ENCODE measurements around the gene TRMT1. TPM values are rescaled to one million over a fixed set of nuclear protein-coding genes. Genes with fewer than 3 reads are reported as not detected.

The TRMT1 gene
- total RNA-seq (2021) = 84.0 to 106 TPM (median 86.0 TPM) in 3 replicates
- Bru-seq, nascent RNA = percentile 66 among the genes with signal in this experiment
- long read RNA-seq, experiment 1, transcript TRMT1-203 (16 exons, 2,263 nt) = minor isoform, 19 of 284 reads
- long read RNA-seq, experiment 1, transcript TRMT1-202 (17 exons, 2,142 nt) = major isoform, 114 of 284 reads
- long read RNA-seq, experiment 1, partial matches to known transcripts = 20 of 284 reads
- long read RNA-seq, experiment 1, other reads (novel, unspliced or antisense) = 125 of 284 reads
- long read RNA-seq, experiment 2, transcript TRMT1-203 (16 exons, 2,263 nt) = minor isoform, 6 of 66 reads
- long read RNA-seq, experiment 2, transcript TRMT1-202 (17 exons, 2,142 nt) = major isoform, 14 of 66 reads
- long read RNA-seq, experiment 2, partial matches to known transcripts = 27 of 66 reads
- long read RNA-seq, experiment 2, other reads (novel, unspliced or antisense) = 18 of 66 reads
- long read RNA-seq, experiment 3, transcript TRMT1-203 (16 exons, 2,263 nt) = minor isoform, 10 of 164 reads
- long read RNA-seq, experiment 3, transcript TRMT1-201 (15 exons, 2,179 nt) = minor isoform, 5 of 164 reads
- long read RNA-seq, experiment 3, transcript TRMT1-202 (17 exons, 2,142 nt) = major isoform, 59 of 164 reads
- long read RNA-seq, experiment 3, partial matches to known transcripts = 5 of 164 reads
- long read RNA-seq, experiment 3, other reads (novel, unspliced or antisense) = 84 of 164 reads

DNA sequence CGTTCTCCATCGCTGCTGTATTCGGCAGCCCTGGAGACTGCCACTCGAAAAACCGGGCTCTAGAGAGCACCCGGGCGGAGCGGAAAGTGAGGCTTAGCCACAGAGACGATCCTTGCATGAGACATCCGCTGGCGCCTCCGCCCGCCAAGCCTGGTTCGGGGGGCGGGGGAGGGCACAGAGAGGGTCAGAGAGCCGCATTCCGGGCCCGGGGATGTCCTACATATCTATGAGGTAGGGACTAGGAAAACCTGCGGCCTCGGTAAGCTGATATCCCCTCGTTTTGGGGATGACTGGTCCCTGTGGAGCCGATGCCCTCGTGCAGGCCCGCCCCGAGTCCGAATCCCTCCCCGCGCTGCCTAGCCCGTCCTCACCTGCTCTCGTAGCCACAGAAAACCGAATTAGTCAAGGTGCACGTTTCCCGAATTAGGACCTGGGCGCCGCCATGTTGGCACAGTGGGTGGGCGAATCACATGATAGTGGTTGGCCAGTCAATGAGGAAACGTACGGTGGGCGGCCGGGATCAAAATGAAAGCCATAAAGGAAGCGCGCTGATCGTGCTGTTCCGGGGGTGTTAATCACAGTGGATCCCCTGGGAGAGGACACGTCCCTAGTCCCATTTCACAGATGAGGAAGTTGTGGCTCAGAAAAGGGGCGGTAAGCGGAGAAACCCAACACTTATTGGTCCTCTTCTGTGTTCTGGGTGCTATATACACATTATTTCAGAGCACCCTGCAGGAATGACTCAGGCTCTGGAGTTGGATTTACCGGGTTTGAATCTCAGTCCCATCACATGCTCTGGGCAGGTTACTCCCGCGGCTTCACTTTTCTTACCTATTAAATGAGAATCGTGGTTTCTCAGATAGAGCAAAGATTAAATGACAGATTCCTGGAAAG, at the start of gene TRMT1:
TRMT1 (minus strand) TSS at position 459 of the 894 bp plus-strand sequence; CDS start at position 118, 341 bp downstream.
- H3K27me3 Mint-ChIP-seq (ENCODE audit: low read depth) = no peaks in the 10 kb centered on the region; the same call in 1 of the 2 replicates
- ChIA-PET POLR2A (interaction anchor here (1.8 to 3.3 kb wide), 2 partner anchors 36 kb away, joined by 4 to 30 read pairs; no protein-coding TSS in a partner anchor), CTCF (interaction anchor here (2.0 to 3.7 kb wide), 3 partner anchors 12 to 151 kb away, joined by 5 to 16 read pairs (median 14); no protein-coding TSS in a partner anchor)
- H3K9me3 Mint-ChIP-seq = no peaks in the 10 kb centered on the region
- ATAC-seq = peak; percentile 10
- peaks cover 41% of the 10 kb centered on the region for H3K4me1 Mint-ChIP-seq
- H3K4me3 Mint-ChIP-seq = peak within 1 kb of the TSS; percentile 96
- H3K36me3 Mint-ChIP-seq = peaks cover 11% of the 10 kb centered on the region; the same call in 1 of the 2 replicates
- DNase-seq (ENCODE audit: low spot score) = peak; percentile 95
- peak within 1 kb of the TSS; percentile 98 for H3K27ac Mint-ChIP-seq
- TF ChIP-seq MXD4 (CRISPR knock-in tag; IDR thresholded peaks at IDR 0.05; ENCODE audit: borderline replicate concordance) (no peak), NFE2L1 (CRISPR knock-in tag; IDR thresholded peaks at IDR 0.05) (0 out of 2 replicates have a peak, but pooled peaks have one; percentile 32), SMAD3 (CRISPR knock-in tag; IDR thresholded peaks at IDR 0.05; ENCODE audit: borderline replicate concordance) (peak; percentile 72; the same call in 1 of the 2 replicates), ZNF416 (CRISPR knock-in tag; IDR thresholded peaks at IDR 0.05) (no peak), TCF7 (CRISPR knock-in tag; IDR thresholded peaks at IDR 0.05; ENCODE audit: low read depth) (no peak), NR1H2 (CRISPR knock-in tag; IDR thresholded peaks at IDR 0.05) (no peak), NR2C2 (CRISPR knock-in tag; IDR thresholded peaks at IDR 0.05) (no peak), MYBL2 (CRISPR knock-in tag; IDR thresholded peaks at IDR 0.05) (peak; percentile 65; the same call in 1 of the 2 replicates), FOXJ3 (CRISPR knock-in tag; IDR thresholded peaks at IDR 0.05; ENCODE audit: borderline replicate concordance) (no peak), ELF4 (CRISPR knock-in tag; IDR thresholded peaks at IDR 0.05; ENCODE audit: low read depth) (no peak), ZBTB21 (CRISPR knock-in tag; IDR thresholded peaks at IDR 0.05; ENCODE audit: borderline replicate concordance) (no peak), ZNF263 (CRISPR knock-in tag; IDR thresholded peaks at IDR 0.05; ENCODE audit: low read depth) (no peak), GTF2I (CRISPR knock-in tag; conservative IDR thresholded peaks at IDR 0.05) (peak; percentile 96)
- TF ChIP-seq, protein P1, sequence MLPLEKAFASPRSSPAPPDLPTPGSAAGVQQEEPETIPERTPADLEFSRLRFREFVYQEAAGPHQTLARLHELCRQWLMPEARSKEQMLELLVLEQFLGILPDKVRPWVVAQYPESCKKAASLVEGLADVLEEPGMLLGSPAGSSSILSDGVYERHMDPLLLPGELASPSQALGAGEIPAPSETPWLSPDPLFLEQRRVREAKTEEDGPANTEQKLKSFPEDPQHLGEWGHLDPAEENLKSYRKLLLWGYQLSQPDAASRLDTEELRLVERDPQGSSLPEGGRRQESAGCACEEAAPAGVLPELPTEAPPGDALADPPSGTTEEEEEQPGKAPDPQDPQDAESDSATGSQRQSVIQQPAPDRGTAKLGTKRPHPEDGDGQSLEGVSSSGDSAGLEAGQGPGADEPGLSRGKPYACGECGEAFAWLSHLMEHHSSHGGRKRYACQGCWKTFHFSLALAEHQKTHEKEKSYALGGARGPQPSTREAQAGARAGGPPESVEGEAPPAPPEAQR (CRISPR knock-in tag; IDR thresholded peaks at IDR 0.05) = no peak
- TF ChIP-seq, protein P2, sequence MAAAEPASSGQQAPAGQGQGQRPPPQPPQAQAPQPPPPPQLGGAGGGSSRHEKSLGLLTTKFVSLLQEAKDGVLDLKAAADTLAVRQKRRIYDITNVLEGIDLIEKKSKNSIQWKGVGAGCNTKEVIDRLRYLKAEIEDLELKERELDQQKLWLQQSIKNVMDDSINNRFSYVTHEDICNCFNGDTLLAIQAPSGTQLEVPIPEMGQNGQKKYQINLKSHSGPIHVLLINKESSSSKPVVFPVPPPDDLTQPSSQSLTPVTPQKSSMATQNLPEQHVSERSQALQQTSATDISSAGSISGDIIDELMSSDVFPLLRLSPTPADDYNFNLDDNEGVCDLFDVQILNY (CRISPR knock-in tag; IDR thresholded peaks at IDR 0.05) = no peak
- TF ChIP-seq, protein P3, sequence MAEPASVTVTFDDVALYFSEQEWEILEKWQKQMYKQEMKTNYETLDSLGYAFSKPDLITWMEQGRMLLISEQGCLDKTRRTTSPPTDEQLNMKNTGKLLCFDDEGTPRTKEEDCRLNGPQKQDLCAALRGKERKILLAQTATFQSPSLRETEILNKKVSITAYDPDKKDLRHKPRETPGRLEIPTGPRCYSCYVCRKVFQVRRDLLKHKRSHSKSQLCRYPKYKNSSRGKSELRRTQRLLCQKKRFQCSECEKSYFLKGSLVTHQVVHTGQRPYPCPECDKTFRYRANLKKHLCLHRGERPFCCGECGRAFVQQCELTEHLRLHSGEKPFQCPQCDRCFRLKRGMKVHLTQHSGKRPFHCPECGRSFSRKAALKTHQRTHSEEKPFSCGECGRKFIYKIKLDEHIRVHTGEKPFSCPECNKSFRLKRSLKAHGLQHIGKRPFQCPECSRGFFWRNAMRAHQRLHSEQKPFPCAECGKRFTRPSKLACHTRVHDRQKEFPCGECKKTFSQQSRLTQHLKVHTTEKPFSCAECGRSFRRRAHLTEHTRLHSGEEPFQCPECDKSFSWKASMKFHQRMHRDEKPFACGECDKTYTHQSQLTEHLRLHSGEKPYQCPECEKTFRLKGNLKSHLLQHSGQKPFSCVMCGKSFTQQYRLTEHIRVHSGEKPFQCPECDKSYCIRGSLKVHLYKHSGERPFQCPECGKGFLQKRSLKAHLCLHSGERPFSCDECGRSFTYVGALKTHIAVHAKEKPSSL (CRISPR knock-in tag; conservative IDR thresholded peaks at IDR 0.05) = no peak
- TF ChIP-seq, protein P4, sequence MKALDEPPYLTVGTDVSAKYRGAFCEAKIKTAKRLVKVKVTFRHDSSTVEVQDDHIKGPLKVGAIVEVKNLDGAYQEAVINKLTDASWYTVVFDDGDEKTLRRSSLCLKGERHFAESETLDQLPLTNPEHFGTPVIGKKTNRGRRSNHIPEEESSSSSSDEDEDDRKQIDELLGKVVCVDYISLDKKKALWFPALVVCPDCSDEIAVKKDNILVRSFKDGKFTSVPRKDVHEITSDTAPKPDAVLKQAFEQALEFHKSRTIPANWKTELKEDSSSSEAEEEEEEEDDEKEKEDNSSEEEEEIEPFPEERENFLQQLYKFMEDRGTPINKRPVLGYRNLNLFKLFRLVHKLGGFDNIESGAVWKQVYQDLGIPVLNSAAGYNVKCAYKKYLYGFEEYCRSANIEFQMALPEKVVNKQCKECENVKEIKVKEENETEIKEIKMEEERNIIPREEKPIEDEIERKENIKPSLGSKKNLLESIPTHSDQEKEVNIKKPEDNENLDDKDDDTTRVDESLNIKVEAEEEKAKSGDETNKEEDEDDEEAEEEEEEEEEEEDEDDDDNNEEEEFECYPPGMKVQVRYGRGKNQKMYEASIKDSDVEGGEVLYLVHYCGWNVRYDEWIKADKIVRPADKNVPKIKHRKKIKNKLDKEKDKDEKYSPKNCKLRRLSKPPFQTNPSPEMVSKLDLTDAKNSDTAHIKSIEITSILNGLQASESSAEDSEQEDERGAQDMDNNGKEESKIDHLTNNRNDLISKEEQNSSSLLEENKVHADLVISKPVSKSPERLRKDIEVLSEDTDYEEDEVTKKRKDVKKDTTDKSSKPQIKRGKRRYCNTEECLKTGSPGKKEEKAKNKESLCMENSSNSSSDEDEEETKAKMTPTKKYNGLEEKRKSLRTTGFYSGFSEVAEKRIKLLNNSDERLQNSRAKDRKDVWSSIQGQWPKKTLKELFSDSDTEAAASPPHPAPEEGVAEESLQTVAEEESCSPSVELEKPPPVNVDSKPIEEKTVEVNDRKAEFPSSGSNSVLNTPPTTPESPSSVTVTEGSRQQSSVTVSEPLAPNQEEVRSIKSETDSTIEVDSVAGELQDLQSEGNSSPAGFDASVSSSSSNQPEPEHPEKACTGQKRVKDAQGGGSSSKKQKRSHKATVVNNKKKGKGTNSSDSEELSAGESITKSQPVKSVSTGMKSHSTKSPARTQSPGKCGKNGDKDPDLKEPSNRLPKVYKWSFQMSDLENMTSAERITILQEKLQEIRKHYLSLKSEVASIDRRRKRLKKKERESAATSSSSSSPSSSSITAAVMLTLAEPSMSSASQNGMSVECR (CRISPR knock-in tag; IDR thresholded peaks at IDR 0.05; ENCODE audit: borderline replicate concordance) = peak; percentile 57; the same call in 1 of the 2 replicates
- TF ChIP-seq, protein P5, sequence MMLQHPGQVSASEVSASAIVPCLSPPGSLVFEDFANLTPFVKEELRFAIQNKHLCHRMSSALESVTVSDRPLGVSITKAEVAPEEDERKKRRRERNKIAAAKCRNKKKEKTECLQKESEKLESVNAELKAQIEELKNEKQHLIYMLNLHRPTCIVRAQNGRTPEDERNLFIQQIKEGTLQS (CRISPR knock-in tag; conservative IDR thresholded peaks at IDR 0.05) = no peak
- TF ChIP-seq, protein P6, sequence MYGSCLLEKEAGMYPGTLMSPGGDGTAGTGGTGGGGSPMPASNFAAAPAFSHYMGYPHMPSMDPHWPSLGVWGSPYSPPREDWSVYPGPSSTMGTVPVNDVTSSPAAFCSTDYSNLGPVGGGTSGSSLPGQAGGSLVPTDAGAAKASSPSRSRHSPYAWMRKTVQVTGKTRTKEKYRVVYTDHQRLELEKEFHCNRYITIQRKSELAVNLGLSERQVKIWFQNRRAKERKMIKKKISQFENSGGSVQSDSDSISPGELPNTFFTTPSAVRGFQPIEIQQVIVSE (CRISPR knock-in tag; IDR thresholded peaks at IDR 0.05; ENCODE audit: borderline replicate concordance) = no peak
- TF ChIP-seq, protein P7, sequence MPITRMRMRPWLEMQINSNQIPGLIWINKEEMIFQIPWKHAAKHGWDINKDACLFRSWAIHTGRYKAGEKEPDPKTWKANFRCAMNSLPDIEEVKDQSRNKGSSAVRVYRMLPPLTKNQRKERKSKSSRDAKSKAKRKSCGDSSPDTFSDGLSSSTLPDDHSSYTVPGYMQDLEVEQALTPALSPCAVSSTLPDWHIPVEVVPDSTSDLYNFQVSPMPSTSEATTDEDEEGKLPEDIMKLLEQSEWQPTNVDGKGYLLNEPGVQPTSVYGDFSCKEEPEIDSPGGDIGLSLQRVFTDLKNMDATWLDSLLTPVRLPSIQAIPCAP (CRISPR knock-in tag; IDR thresholded peaks at IDR 0.05) = no peak
- TF ChIP-seq, protein P8, sequence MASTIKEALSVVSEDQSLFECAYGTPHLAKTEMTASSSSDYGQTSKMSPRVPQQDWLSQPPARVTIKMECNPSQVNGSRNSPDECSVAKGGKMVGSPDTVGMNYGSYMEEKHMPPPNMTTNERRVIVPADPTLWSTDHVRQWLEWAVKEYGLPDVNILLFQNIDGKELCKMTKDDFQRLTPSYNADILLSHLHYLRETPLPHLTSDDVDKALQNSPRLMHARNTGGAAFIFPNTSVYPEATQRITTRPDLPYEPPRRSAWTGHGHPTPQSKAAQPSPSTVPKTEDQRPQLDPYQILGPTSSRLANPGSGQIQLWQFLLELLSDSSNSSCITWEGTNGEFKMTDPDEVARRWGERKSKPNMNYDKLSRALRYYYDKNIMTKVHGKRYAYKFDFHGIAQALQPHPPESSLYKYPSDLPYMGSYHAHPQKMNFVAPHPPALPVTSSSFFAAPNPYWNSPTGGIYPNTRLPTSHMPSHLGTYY (CRISPR knock-in tag; IDR thresholded peaks at IDR 0.05) = no peak

Data from WTC11 (cell line).